MM.1S (cell line): ENCODE measurements around the gene KCNMA1.

Experiments
- EZH2phosphoT487 ChIP-seq: fragments of 300-600 bp; sonication (generic); IDR thresholded peaks from 2 replicates; pipeline ENCODE4 v1.6.1; 2018; ENCODE audit warnings: antibody characterized with exemption, low read length
- TF ChIP-seq, protein P1 (sequence below): fragments of 300-600 bp; sonication (generic); IDR thresholded peaks from 2 replicates; pipeline ENCODE4 v1.5.1; 2016; ENCODE audit warnings: antibody characterized with exemption, low read length, mixed read lengths

GRCh38 chr10:77600640-77601039 is 37.0 kb downstream of the KCNMA1 start:
- TF ChIP-seq EZH2phosphoT487, result no peak
- TF ChIP-seq, protein P1, sequence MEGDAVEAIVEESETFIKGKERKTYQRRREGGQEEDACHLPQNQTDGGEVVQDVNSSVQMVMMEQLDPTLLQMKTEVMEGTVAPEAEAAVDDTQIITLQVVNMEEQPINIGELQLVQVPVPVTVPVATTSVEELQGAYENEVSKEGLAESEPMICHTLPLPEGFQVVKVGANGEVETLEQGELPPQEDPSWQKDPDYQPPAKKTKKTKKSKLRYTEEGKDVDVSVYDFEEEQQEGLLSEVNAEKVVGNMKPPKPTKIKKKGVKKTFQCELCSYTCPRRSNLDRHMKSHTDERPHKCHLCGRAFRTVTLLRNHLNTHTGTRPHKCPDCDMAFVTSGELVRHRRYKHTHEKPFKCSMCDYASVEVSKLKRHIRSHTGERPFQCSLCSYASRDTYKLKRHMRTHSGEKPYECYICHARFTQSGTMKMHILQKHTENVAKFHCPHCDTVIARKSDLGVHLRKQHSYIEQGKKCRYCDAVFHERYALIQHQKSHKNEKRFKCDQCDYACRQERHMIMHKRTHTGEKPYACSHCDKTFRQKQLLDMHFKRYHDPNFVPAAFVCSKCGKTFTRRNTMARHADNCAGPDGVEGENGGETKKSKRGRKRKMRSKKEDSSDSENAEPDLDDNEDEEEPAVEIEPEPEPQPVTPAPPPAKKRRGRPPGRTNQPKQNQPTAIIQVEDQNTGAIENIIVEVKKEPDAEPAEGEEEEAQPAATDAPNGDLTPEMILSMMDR, result no peak
